HepG2 (cell line): ENCODE results near the gene CAMK2N2.

ENCODE experiments used
- CTCF ChIP-seq: sonication (generic); formaldehyde crosslinking; IDR thresholded peaks from 2 replicates; pipeline ENCODE4 v1.5.0; 2020; ENCODE audit warnings: mild to moderate bottlenecking, missing genetic modification reagents, moderate library complexity
- GABPA ChIP-seq, 2 experiments: IDR thresholded peaks; 2 replicates each; pipeline ENCODE4 v1.6.1; 2011 to 2016; ENCODE audit warnings: low read depth in 2 of 2, low read length in 1 of 2, missing biosample characterization in 1 of 2, missing genetic modification characterization in 1 of 2
- PITX1 ChIP-seq: sonication (generic); formaldehyde crosslinking; IDR thresholded peaks from 2 replicates; pipeline ENCODE4 v1.5.1; 2020; ENCODE audit warnings: mild to moderate bottlenecking, missing genetic modification reagents
- ZBTB7A ChIP-seq: sonication (generic); formaldehyde crosslinking; IDR thresholded peaks from 2 replicates; pipeline ENCODE4 v1.8.0; 2022; ENCODE audit warnings: mild to moderate bottlenecking, missing genetic modification reagents
- ZNF337 ChIP-seq: sonication (generic); formaldehyde crosslinking; IDR thresholded peaks from 2 replicates; pipeline ENCODE4 v1.5.1; 2020; ENCODE audit warnings: missing genetic modification reagents, low read depth, mild to moderate bottlenecking, borderline replicate concordance
- TF ChIP-seq, protein P1 (sequence below): sonication (generic); formaldehyde crosslinking; IDR thresholded peaks from 2 replicates; pipeline ENCODE4 v1.4.0; 2020; ENCODE audit warnings: missing genetic modification reagents

DNA sequence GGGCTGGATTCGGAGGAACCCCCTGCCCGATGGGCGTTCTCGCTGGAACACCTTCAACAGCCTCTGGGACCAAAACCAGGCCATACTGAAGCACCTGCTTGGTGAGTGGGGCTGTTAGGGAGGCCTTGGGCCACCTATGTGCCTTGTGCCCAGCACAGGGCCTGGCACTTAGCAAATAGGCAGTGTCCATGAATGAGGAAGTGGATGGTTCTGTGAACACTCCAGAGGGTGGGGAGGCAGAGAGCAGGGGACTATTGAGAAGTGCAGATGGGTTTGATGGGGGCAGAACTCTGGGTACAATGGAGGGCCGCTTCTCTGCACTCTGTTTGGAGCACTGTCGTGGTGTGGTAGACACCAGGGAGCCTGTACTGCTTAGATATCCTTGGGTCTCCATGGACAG, 16.0 kb upstream of the CAMK2N2 start:
- TF ChIP-seq CTCF (CRISPR knock-in tag) (no peak), PITX1 (CRISPR knock-in tag) (no peak), ZBTB7A (CRISPR knock-in tag) (no peak), GABPA (IDR thresholded peaks at IDR 0.05; ENCODE audit: low read depth, low read length) (no peak), GABPA (CRISPR knock-in tag; IDR thresholded peaks at IDR 0.05; ENCODE audit: low read depth) (no peak), ZNF337 (CRISPR knock-in tag) (no peak)
- TF ChIP-seq, protein P1, sequence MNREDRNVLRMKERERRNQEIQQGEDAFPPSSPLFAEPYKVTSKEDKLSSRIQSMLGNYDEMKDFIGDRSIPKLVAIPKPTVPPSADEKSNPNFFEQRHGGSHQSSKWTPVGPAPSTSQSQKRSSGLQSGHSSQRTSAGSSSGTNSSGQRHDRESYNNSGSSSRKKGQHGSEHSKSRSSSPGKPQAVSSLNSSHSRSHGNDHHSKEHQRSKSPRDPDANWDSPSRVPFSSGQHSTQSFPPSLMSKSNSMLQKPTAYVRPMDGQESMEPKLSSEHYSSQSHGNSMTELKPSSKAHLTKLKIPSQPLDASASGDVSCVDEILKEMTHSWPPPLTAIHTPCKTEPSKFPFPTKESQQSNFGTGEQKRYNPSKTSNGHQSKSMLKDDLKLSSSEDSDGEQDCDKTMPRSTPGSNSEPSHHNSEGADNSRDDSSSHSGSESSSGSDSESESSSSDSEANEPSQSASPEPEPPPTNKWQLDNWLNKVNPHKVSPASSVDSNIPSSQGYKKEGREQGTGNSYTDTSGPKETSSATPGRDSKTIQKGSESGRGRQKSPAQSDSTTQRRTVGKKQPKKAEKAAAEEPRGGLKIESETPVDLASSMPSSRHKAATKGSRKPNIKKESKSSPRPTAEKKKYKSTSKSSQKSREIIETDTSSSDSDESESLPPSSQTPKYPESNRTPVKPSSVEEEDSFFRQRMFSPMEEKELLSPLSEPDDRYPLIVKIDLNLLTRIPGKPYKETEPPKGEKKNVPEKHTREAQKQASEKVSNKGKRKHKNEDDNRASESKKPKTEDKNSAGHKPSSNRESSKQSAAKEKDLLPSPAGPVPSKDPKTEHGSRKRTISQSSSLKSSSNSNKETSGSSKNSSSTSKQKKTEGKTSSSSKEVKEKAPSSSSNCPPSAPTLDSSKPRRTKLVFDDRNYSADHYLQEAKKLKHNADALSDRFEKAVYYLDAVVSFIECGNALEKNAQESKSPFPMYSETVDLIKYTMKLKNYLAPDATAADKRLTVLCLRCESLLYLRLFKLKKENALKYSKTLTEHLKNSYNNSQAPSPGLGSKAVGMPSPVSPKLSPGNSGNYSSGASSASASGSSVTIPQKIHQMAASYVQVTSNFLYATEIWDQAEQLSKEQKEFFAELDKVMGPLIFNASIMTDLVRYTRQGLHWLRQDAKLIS (CRISPR knock-in tag), result no peak
